NCI-H2196 treated with DMSO at 0.1 percent for 48 hours (cell line): ENCODE data around the gene ELAVL2.

Experiments used
- DNase-seq: peaks from one replicate; lab custom pipeline; 2025; ENCODE audit not compliant: unreplicated experiment; lab: John Stamatoyannopoulos, UW

ELAVL2 gene

DNA sequence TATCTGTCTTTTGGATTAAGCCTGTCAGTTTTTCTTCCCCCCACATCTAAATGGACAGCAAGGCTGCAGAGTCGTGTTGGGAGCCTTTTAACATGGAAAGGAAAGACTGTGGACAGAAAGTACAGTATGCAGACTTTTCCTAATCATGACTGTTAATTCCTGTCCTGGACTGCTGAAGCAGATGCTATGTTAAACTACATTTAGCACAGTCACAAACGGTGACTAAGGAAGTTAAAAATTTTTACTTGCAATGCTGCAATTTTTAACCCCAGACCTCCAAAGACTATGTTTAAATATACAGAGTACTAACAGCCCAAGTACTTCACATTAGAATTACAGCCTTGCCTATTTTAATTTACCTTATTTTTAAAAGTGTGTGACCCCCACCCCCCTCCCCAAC is 51.8 kb downstream of the ELAVL2 start:
- DNase-seq: no peak

DNA sequence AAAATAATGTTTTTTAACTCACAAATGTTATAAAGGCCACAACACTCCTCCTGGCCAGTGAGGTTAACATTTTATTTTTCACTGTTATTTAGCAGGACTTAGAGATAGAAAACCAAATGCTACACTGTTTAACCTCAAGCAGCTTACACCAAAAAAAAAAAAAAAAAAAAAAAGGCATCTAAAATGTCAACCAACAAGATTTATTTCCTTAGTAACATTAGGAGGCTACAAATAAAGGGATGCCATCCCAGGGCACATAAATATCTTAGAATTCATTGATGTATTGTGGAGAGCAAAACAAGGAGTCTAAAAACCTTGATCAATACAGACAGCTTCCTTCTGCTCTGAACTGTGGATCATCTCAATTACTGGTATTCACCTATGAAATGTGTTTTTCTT is 53.7 kb downstream of the ELAVL2 start:
- DNase-seq: no peak

DNA sequence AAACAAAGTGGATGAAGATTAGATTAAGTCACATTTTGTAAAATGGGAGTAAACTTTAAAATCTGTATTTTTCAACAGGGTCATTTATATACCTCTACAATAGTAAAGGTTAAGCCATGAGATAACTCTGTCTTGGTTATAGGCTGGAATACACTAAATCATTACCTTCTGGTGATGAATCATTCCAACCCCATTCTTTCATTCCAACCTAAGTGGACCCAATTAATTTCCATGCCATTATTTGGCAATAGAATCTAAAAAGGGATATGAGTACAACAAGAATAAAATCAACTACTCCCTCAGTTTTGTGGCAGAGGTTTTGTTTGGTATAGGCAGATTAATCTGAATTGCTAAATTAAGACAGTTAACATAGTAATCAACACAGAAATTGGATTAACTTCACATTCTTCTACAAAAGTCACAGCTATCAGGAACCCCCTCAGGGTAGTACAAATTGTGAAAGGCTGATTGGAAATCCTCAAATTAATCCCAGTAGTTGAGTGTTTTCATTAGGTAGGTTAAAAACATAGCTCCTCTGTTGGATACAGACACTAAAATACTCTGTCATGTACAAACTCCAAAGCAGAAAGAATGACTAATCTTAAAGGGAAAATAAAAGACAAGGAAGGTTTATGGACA is 54.2 kb downstream of the ELAVL2 start:
- DNase-seq: no peak

DNA sequence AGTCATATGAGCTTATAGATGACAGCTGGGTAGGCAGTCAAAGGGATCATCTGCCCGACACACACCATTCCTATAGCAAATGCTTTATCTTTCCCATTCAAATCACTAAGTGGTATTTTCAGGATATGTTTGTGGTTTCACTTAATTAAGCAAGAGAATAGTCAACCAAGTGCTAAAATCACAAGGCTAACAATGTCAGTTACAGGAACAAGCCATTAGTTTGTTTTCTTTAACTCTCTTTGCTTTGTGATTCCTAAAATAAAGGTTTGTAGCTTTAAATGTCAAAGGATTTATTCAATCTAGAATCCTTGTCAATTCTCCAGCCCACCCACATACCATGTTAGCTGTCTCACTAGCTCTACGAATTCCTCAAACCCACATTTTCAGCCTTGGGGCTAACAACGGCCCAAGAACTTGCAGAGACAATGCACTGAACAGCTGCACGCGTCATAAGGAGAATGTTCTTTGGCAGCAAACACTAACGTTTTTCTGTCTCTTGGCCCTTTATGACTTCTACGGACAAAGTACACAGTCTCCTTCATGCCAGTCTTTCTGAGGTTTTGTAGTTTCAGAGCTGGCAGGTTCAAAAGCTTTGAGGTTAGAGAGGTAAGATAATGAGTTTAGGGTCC is 56.6 kb downstream of the ELAVL2 start:
- no peak for DNase-seq

DNA sequence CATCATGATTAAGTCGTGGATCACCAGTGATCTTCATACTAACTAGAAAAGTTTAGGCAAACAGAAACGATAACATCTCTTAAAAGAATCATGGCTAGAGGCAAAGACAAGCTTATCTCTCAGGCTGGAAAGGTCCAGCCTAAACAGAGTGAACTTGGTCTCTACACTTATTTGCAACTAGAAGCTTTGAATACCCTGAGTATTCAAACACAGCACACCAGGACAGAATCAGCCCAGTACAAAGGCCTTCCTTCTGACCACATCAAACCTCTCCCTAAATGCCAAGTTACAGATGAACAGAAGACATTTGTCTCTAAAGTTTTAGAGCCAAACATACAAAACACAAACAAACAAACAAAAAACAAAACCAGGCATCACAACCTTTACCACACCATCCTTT is 57.2 kb downstream of the ELAVL2 start:
- DNase-seq: no peak

DNA sequence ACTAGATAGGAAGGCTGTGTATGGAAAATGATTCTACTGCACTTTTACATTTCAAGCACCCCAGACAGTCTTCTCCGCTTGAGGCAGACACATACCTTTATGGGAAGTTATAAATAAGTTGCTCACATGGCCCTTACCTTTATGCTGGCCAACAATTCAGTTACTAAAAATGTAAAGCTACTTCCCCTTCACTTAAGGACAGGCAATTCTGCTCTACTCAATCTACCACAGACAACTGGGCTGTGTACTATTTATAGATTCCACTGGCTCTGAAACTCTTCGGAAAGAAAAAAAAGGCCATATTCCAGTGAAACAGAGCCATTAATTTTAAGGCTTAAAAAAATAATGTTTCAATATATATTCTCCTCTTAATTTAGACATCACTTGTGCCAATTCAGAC is 59.4 kb downstream of the ELAVL2 start:
- no peak for DNase-seq

DNA sequence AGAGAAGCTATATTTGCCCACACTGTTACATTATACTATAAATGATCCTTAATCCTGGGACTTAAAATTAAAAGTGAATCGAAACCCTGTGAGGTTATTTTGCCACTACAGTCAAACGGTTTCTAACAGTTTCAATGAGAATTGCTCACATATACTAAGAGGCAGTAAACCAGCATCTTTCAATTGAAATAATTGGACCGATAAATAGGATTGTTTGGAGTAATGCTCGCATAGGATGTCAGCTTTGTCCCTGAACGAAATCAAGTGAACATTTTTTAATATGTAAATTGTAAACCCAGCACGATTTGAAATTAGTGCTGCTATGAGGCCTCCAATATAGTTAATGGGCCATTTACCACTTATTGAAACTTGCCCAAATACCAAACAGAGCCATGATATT is 60.5 kb downstream of the ELAVL2 start:
- DNase-seq: no peak

DNA sequence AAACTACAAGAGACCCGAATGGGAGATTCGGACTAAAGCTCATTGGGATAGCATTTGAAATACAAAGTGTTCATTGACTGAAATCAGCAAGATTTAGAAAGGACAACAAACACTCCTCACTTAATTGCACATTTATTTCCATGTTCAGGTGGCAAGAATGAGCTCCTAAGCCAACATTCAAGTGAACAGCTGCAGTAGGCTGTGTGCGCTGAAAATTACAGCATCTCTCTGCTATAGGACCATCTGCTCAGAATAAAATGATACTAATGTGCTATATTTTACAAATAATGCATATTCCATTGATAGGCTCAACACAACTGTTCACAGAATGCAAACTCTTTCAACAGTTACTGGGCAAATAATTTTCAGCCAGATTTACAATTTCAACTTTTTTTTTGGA is 61.8 kb downstream of the ELAVL2 start:
- no peak for DNase-seq

DNA sequence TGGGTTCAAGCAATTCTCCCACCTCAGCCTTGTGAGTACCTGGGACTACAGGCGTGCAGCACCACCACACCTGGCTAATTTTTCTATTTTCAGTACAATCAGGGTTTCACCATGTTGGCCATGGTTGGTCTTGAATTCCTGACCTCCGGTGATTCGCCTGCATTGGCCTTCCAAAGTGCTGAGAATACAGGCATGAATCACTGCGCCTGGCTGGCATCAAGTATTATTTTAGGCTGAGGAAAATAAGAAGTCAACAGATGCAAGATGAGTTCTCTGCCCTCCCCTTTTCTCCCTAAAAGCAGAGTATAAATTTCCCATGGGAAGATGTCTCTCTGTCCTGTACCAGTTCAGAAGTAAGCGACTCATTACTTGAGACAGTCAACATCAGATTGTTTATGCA is 71.5 kb downstream of the ELAVL2 start:
- DNase-seq: no peak

DNA sequence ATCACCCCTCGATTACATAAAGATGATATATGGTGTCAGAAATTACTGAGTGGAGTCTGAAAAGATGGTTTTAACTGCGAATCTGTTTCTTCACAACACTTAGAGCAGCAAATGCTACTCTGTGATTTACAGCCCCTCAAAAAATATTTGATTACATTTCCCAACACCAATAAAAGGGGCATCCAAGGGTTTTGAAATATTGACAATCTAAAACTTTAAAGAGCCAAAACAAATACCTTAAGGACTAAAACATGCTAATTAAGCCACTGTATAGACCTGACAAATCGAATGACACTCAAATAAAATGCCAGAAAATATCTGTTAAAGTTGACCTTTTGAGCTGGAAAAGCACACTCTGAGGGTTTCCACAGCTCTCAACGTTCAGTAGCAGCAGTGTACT is 73.2 kb downstream of the ELAVL2 start:
- no peak for DNase-seq

DNA sequence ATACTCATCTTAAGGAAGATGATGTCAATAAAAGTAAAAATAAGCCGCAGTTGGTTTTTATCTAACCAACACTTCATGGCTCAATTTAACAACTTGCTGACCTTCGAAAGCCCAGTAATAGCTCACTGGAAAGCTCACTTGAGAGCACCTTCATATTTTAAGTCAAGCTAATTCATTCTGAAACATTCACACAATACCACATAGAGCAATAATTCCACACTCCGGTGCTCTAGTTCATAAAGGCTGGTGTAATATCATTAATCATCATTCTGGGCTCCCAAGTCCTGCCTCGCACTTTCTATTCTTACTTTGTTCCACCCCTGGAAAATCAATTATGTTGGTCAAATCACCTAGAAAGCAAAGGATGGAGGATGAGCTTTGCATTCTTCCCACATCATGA is 74.4 kb downstream of the ELAVL2 start:
- no peak for DNase-seq

DNA sequence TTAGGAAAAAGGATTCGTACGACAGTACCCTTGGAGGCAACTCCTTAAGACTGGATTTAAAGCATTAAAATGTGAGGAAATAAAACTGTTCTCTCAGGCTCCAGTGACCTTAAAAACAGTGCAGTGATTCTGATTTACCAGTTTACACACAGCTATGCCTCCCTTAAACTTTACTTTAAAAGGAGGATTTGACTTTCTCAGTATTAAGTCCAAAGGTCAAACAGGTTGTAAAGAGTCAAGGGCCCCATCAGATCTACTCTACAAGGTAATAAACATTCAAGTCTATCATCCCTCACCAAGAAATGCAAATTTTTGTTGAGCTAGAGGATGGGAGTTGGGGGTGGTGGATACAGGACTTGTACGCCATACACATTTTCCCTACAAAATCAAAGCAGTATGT is 75.2 kb downstream of the ELAVL2 start:
- no peak for DNase-seq

DNA sequence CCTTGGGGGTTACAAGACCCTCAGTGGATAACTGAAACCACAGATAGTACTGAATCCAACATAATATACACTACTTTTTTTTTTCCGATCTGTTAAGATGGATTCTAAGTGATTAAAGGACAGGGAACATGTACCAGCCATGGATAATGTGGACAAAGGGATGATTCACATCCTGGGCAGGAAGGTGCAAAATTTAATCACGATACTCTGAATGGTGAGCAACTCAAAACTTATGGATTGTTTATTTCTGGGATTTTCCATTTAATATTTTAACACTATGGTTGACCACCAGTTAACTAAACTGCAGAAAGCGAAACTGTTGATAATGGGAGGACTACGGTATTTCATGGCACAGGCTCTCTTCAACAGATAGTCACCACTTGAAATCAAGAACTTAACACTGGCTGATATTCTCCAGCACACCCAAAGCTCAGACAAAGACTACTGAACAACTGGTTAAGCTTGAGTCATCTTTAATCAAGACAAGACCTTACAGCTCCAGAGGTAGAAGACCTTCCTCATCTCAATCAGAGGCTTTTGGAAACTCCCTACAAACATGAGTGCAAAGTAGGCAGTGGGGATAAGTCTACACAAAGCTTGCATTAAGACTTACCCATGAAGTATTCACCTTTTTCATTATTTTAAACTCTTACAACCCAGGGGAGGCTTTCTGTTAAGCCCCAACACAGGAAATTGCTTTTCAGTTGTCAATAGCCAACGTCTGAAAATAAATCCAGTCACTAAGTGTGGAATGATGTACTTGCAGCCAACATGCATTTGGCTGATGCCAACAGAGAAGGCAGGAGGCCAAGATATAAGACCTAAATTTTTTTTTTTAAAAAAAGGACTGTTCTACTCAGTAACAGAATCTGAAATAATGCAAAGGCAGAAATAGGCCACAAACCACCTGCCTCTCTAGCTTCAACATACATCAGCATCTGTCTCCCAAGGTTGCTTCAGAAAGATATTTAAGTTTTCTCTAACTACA is 78.7 kb downstream of the ELAVL2 start:
- no peak for DNase-seq

DNA sequence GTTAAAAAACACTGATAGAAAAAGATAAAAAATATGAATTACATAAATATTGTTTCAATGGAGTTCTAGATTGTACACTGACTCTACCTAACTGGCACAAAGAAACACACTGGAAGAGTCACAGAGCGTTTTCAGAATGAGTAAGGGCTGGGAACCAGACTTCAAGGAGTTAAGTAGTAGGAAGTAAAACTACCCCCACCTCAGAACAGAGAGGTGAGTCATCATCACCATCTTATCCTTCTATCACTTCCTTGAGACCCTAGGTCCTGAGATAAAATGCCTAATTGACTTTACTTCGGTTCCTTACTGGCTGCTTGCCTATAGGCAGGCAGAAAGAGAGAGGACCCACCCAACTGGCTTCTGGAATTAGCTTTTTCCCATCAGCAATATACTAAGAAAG is 79.7 kb downstream of the ELAVL2 start:
- no peak for DNase-seq

DNA sequence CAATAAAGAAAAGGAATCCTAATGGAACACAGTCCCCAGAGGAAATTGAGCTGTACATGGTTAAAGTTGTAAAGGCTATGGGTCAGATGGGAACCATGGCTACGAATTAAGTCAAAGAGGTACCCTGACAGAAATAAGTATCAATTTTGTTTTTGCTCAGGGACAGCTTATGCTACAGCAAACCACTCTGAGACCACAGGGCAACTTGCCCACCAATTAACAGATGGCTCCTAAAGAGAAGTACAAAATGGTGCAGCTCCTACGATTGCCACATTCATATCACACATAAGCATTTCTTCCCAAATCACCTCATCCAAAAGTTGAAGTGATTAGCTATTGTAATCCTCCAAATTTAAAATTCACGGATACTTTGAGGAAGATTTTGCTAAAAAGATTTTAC is 83.0 kb downstream of the ELAVL2 start:
- DNase-seq: no peak

DNA sequence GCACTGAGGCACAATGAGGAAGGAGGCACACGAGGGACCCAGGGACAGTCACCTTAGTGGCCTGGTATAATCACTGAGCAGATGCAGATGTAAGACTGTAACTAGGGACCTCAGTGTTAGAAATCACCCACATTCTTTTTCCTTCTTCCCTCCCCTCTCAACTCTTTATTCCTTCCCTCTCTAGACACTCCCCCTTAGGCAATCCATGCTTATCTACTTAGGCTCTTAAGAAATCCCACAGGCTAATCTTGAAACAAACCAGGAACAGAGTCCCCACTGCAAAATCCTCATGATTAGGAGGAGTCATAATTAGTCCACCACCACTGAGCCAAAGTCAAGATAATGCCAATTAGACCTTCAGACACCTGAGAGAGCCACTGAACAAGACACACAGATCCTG is 84.7 kb downstream of the ELAVL2 start:
- DNase-seq: no peak

DNA sequence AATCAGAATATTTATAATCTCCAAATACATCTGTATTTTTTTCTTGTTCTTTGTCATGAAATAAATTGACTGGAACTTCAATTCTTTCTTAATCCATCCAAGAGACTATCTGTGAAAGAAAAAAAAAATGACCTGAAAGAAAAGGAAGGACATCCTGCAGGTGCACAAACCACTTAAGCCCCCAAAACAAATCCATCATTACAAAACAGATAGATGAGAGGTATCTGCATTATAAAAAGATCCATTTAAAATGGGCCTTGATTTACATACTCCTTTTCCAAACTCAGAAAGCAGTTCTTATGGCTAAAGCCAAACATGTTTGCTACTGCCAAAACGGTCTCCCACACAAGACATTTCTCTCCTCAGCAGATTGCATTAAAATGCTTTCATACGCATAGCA is 85.5 kb downstream of the ELAVL2 start:
- DNase-seq: no peak

DNA sequence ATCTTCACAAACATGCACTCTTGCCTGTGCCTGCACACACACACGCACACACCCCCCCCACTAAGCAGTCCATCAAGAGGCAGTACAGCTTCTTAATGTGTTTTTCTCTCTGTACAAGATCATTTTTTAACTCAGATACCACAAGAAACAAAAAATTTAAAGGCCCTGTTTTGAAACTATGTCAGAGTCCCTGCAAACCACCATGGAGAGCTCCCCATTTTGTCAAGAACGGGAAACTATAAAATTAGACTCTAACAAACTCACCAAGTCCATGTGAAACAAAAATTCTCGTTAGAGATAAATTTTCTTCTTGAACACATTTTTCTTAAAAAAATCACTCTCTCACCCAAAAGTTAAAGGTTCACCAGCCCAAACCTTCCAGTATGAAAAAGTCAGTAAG is 86.3 kb downstream of the ELAVL2 start:
- DNase-seq: no peak

DNA sequence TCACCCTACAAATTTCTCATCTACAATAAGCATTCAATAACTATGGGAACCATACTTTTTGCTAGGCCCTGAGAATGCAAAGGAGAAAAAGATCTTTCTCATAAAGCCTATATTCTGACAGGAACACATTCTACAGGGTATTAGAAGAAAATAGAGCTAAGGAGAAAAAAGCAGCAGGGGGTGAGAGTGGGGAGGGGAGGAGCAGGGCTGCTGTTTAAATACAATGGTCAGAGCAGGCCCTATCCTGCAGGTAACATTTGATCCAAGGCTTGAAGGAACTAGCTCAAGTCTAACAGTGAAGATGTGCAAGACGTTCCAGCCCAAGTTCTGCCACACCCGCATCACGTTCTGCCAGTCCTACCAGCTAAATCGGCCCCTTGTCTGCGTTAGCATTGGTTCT is 89.7 kb downstream of the ELAVL2 start:
- no peak for DNase-seq

DNA sequence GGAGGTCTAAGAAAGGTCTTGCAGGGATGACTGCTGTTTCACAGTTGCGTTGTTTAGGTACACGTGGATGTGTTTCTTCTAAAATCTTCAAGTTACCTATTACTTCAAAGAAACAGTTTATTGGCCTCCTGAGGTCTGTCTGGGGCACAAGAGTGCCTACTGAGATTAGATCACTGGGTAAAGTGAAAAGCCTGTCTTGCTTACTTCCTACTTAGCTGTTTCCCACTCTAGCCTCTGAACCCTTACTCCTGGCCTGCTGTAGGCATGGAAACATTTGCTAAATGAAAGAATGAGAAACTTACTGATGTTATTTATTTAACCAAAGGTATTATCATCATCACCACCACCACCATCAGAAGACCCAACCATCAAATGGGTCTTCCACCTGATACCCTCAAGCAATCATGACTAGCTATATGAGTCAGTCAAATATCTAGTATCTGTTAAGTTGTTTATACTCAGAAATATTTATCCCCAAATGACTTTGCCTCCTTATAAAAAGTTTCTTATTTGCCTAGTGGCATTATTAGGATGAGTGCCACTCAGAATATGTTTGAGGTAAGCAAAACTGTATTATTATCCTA is 92.5 kb downstream of the ELAVL2 start:
- no peak for DNase-seq

DNA sequence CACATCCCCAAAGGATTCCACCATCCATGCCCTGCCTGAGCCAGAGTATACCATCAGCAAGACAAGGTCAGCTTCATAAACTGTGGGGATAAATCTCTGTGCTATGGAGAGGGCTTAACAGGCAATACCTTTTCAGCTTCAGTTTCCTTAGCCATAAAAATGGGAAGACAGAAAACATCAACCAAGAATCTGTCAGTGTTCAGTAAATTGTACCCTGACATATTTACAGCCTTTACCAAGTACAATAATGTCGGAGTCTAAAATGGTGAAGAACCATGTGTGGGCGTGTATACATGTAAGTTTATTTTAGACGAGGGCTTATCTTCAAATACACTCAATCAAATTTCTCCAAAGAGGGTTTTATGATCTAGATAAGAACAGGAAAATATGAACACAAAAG is 94.7 kb downstream of the ELAVL2 start:
- DNase-seq: no peak

DNA sequence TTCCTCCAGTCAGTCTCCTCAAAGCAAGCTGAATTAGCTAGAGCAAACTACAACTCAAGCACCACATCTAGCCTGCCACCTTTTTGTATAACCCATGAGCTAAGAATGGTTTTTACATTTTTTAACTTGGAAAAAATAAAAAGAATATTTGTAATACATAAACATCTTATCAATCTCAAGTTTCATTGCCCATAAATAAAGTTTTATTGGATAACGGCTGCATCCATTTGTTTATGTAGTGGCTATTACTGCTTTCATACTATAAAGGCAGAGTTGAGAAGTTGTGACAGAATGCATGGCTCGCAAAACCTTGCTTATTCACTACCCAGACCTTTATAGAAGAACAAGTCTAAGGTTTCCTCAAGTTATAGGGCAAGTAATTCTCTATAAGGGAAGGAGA is 95.7 kb downstream of the ELAVL2 start:
- DNase-seq: no peak
